Measurements from ENCODE around the gene OR5K1. TPM values are rescaled to one million over a fixed set of nuclear protein-coding genes. Genes with fewer than 3 reads are reported as not detected.

OR5K1 gene
- not detected in 2 replicates for total RNA-seq
- not detected for polyA plus RNA-seq (2012)

GRCh38 chr3:98462901-98463300, at the start of gene OR5K1:
TSS of gene OR5K1 (plus strand) at chr3:98463201. CDS start at chr3:98469577, 6,376 bp downstream.
- no peak for DNase-seq (ENCODE audit: low read depth)

GRCh38 chr3:98432575-98432974, 30.4 kb upstream of the OR5K1 start:
- DNase-seq (ENCODE audit: low read depth): no peak

DNA sequence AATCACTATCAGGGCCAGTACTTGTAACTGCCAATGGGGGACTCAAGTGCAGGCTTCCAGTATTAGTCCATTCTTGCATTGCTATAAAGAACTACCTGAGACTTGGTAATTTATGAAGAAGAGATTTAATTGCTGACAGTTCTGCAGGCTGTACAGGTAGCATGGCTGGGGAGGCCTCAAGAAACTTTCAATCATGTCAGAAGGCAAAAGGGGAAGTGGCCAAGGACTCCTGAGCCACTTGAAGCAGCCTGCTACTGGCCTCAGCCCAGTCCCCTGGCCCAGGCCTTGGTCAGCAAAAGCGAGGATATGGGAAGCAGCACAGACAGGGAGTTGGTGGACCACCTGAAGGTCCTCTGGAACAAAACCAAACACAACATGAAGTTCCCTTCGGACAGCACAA, 29.2 kb upstream of the OR5K1 start:
- no peak for DNase-seq (ENCODE audit: low read depth)

- DNase-seq (ENCODE audit: low read depth): no peak
These were observed 28.6 kb upstream of the OR5K1 start for GRCh38 chr3:98434412-98434811.

GRCh38 chr3:98440283-98440682, 22.7 kb upstream of the OR5K1 start:
- DNase-seq (ENCODE audit: low read depth): no peak

DNA sequence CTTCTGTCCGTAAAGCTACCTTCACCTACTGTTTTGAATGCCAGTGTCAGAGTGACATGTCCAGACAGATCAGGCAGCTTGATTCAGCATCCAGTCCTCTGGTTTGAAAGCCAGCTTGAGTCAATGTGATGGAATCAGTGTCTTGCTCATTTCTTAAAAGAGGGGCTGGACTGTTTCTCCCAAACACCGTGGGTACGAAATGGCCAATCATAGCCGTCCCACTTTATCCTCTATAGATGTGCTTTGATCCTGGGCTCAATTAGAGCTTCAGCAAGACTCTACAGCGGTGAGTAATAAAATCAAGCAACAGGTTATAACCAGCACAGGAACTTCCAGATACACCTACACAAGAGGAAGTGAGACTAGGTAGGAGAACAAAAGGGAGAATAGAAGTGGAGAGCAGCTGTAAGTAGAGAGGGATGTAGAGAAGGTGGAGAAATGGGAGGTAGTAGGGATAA, 17.0 kb upstream of the OR5K1 start:
- no peak for DNase-seq (ENCODE audit: low read depth)

DNA sequence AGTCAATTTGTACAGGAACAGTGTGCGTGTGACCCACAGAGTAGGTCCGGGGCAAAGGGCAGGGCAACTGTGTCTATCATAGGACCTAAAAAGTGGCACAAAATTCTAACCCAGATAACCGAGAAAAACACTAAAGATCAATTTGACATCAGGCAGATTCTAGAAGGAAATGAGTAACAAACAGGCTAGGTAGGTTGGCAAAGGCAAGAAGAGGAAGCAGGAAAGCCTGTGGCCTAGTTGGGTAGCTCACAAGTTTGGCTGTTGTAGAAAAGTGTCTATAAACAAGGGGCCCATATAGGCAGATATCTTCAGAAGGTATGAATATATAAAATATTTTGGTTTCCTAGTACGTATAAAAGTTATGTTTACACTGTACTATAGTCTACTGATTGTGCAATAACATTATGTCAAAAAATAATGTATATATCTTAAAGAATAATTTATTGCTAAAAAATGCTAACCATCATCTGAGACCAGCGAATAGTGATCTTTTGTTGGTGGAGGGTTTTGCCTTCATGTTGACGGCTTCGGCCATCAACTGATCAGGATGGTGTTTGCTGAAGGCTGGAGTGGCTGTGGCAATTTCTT, 13.3 kb upstream of the OR5K1 start:
- DNase-seq (ENCODE audit: low read depth): no peak

DNA sequence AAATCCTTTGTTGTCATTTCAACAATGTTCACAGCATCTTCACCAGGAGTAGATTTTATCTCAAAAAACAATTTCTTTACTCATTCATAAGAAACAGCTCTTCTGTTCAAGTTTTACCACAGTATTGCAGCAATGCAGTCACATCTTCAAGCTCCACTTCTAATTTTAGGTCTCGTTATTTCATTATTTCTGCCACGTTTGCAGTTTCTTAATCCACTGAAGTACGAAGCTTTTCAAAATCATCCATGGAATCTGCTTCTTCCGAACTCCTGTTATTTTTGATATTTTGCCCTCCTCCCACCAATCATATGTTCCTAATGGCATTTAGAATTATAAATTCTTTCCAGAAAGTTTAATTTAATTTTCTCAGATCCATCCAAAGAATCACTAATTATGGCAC, 12.6 kb upstream of the OR5K1 start:
- no peak for DNase-seq (ENCODE audit: low read depth)

GRCh38 chr3:98453827-98454226, 9.2 kb upstream of the OR5K1 start:
- no peak for DNase-seq (ENCODE audit: low read depth)

DNA sequence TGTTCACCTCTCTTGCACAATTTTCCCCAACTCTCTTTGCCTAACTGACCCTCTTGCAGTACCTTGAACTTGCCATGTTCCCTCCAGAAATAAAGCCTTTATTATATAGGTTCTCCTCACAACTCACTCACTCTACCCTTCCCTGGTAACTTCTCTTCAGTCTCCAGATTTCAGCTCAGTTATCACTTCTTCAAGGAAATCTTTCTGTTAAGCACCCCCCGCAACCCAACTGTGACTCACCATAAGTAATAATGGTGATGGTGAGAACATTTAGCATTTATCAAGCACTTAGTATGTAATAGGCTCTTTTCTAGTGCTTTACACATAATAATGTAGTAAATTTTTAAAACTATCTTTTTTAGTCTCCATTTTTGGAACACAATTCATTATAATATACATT, 8.1 kb upstream of the OR5K1 start:
- no peak for DNase-seq (ENCODE audit: low read depth)

- no peak for DNase-seq (ENCODE audit: low read depth)
These were observed 5.5 kb upstream of the OR5K1 start for GRCh38 chr3:98457543-98457942.

- no peak for DNase-seq (ENCODE audit: low read depth)
These were observed 2.8 kb upstream of the OR5K1 start for GRCh38 chr3:98460220-98460619.

DNA sequence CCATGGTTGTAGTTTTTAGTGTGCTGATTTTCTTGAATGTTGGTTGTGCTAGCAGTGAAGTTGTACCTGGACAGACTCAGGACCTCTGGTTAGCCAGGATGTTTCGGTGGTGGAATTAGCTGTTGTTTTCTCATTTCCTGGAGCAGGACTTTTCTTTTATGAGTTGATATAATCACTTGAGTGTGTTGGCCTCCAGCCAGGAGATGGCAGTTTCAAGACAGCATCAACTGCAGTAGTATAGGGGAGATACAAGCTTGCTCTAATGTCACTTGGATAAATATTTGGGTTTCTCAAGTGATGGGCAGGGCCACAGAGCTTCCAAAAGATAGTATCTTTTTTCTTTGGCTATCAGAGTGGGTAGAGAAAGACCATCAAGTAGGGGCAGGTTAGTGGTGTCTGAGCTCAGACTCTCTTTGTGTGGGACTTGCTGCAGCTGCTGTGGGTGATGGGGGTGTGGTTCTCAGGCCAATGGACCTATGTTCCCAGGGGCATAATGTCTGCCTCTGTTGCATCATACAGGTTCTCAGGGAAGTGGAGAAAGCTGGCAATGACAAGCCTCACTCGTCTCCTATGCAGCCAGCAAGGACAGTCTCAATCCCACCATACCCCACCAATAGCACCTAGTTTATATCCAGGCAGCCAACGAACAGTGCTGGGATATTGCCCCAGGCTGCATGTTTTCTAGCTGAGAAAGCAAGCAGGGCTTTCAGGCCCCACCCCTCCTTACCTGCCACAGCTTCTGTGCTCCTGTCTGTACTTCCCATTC, 19.9 kb downstream of the OR5K1 start:
- DNase-seq (ENCODE audit: low read depth): no peak

GRCh38 chr3:98483626-98484025, 20.6 kb downstream of the OR5K1 start:
- DNase-seq (ENCODE audit: low read depth): no peak

GRCh38 chr3:98497381-98497780, 34.4 kb downstream of the OR5K1 start, which contains the start of gene OR5K2:
TSS of gene OR5K2 (plus strand) at chr3:98497681. CDS start at chr3:98497681, 0 bp downstream.
- no peak for DNase-seq (ENCODE audit: low read depth)

DNA sequence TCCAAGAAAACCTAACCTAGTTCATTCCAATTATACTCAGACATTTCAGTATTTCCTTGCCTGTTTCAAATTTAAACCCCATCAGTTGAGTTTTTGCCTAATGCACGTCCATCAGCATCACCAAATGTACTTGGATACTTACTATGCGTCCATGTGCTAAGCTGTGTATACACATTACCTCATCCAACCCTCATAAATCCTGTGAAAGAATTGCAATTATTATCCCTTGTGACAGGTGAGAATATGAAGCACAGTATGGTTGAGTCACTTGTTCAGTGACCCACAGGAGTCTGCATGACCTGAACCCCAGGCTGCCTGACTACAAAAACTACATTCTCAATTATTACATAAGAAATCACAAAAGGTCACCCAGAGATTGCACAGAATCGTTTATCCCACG, 37.0 kb downstream of the OR5K1 start:
- DNase-seq (ENCODE audit: low read depth): no peak

- no peak for DNase-seq (ENCODE audit: low read depth)
These were observed 38.3 kb downstream of the OR5K1 start for GRCh38 chr3:98501270-98501669.

GRCh38 chr3:98501863-98502576, 39.0 kb downstream of the OR5K1 start:
- DNase-seq (ENCODE audit: low read depth): no peak

DNA sequence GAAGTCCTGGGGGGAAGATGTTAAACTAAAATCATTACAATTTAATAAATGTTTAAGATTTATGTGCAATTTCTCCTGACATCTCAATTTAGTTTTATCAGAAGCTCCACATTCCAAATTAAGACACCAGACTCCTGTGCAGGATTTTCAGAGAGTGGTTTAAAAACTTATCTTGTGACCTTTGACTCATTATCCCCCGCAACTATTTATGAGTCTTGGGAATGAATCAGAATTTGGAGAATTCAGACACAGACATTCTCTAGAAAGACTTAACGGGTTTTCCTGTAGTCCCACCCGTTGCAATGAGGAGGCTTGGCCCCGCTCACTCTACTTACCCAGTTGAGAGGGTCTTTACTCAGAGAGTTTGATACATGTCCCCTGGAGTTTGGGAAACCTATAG, 41.5 kb downstream of the OR5K1 start:
- no peak for DNase-seq (ENCODE audit: low read depth)

DNA sequence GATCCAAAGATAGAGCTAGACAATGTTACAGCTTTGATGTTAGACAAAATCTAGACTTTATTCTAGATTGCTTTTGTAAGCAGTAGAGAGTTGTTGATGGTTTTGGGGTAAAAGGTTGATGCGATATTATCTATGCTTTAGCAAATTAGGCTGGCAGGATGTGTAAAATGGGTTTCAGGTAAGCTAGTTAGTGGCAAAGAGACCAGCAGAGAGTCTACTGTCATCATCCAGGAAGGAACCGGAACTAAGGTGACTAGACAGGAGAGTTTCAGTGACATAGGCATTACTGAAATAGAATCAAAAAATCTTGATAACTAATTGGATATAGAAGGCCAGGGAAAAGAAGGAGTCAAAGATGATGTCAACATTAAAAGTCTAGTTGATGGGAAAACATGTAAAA, 45.6 kb downstream of the OR5K1 start:
- no peak for DNase-seq (ENCODE audit: low read depth)

DNA sequence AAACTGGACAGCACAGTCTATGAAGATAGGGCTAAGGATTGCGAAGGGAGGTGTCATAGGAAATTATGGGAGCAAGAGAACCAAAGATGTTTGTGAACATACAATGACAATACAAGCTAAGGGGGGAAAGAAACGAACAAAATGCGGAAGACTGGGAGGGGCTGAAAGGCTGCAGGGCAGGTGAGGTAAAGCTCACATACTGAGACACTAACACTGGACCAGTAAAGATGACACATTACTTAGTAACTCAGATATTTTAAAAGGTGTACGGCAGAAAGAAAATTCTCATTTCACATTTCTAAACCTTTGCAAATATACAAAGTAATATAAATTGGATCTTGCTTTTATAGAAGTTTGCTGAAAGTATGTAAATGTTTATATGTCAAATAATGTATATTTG, 49.6 kb downstream of the OR5K1 start:
- DNase-seq (ENCODE audit: low read depth): no peak

DNA sequence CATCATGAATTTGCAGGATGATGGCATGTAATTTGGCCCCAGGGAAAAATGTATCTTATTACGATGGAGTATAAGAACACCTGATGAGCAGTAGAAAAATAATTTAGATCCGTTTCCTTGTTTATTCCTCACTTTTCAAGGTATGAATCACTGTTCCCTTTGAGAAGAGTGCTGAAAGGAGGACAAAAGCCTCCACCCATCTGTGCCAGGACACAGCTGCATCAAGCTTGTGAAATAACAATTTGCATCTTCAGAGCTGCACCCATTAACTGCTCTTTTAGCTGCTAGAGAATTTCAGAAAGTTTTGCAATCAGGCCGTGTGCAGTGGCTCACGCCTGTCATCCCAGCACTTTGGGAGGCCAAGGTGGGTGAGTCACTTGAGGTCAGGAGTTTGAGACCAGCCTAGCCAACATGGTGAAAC, 50.1 kb downstream of the OR5K1 start:
- DNase-seq (ENCODE audit: low read depth): peak; percentile 8

All from myocyte (in vitro differentiated cells).